SK-N-SH (cell line): ENCODE data around the gene SNRK. TPM values are rescaled to one million over a fixed set of nuclear protein-coding genes. Genes with fewer than 3 reads are reported as not detected.

Source experiments
- CTCF ChIA-PET: fragments of 300-600, 350-600 bp; formaldehyde crosslinking; extraction: SDS; loops from one replicate; lab custom pipeline; 2021; lab: Yijun Ruan, JAX
- POLR2A ChIA-PET: fragments of 350-600 bp; sonication (Branson Sonifier 250); formaldehyde crosslinking; extraction: SDS; loops from one replicate; lab custom pipeline; 2020; ENCODE audit warnings: antibody characterized with exemption, inconsistent platforms; lab: Yijun Ruan, JAX
- DNase-seq: peaks from one replicate; pipeline ENCODE4 v3.0.0; 2012
- H2AFZ ChIP-seq: fragments of 200-600 bp; sonication (generic); 2 replicates; pipeline ENCODE4 v1.8.1; 2016; ENCODE audit warnings: antibody characterized with exemption, mild to moderate bottlenecking, low read depth
- H3F3A ChIP-seq: fragments of 200-600 bp; sonication (generic); replicated peaks from 2 replicates; pipeline ENCODE3; 2016; ENCODE audit warnings: antibody characterized with exemption, mild to moderate bottlenecking; ENCODE audit not compliant: insufficient read depth
- H3K27ac ChIP-seq, 2 experiments: fragments of 200-500 bp in 1 of 2; fragments of 200-600 bp in 1 of 2; sonication (Bioruptor generic) in 1 of 2; sonication (generic), shearing (Covaris generic) in 1 of 2; 2 replicates each; pipeline versions ENCODE4 v1.5.1 to v1.6.1; 2014 to 2016; ENCODE audit warnings: low read depth in 2 of 2, inconsistent platforms in 1 of 2, low read length in 1 of 2, mild to moderate bottlenecking in 1 of 2, mixed read lengths in 1 of 2
- H3K27me3 ChIP-seq: fragments of 200-600 bp; sonication (generic), shearing (Covaris generic); 2 replicates; pipeline ENCODE4 v1.6.1; 2016; ENCODE audit warnings: mixed run types; ENCODE audit not compliant: insufficient read depth
- H3K36me3 ChIP-seq, 2 experiments: fragments of 200-500 bp in 1 of 2; fragments of 200-600 bp in 1 of 2; sonication (Bioruptor generic) in 1 of 2; sonication (generic) in 1 of 2; replicated peaks in 1 of 2; 2 replicates each; pipeline versions ENCODE3 to v1.5.1; 2014 to 2016; ENCODE audit warnings: low read length in 1 of 2, mild to moderate bottlenecking in 1 of 2; ENCODE audit not compliant: insufficient read depth in 2 of 2, control insufficient read depth in 1 of 2
- H3K4me1 ChIP-seq, 2 experiments: fragments of 200-500 bp in 1 of 2; fragments of 200-600 bp in 1 of 2; sonication (Bioruptor generic) in 1 of 2; sonication (generic), shearing (Covaris generic) in 1 of 2; 2 replicates each; pipeline versions ENCODE4 v1.5.1 to v1.6.1; 2014 to 2016; ENCODE audit warnings: low read depth in 1 of 2, low read length in 1 of 2, mixed run types in 1 of 2; ENCODE audit not compliant: insufficient read depth in 2 of 2, control insufficient read depth in 1 of 2
- H3K4me2 ChIP-seq: fragments of 200-600 bp; sonication (generic), shearing (Covaris generic); 2 replicates; pipeline ENCODE4 v1.6.1; 2017; ENCODE audit warnings: mixed run types
- H3K4me3 ChIP-seq, 2 experiments: fragments of 200-500 bp in 1 of 2; fragments of 200-600 bp in 1 of 2; sonication (Bioruptor generic) in 1 of 2; sonication (generic), shearing (Covaris generic) in 1 of 2; 2 replicates each; pipeline versions ENCODE4 v1.5.1 to v1.8.1; 2014 to 2016; ENCODE audit warnings: low read depth in 2 of 2, inconsistent platforms in 1 of 2, low read length in 1 of 2, mild to moderate bottlenecking in 1 of 2, mixed read lengths in 1 of 2, moderate library complexity in 1 of 2
- H3K79me2 ChIP-seq: fragments of 200-600 bp; sonication (generic); 2 replicates; pipeline ENCODE4 v1.8.1; 2017; ENCODE audit warnings: mild to moderate bottlenecking; ENCODE audit not compliant: insufficient read depth
- H3K9ac ChIP-seq: fragments of 200-600 bp; sonication (generic); 2 replicates; pipeline ENCODE4 v1.6.1; 2017; ENCODE audit warnings: mixed run types
- H3K9me2 ChIP-seq: fragments of 200-600 bp; sonication (generic); 2 replicates; pipeline ENCODE4 v1.6.1; 2017; ENCODE audit warnings: mixed run types
- H3K9me3 ChIP-seq: fragments of 200-600 bp; sonication (generic); 2 replicates; pipeline ENCODE4 v1.6.1; 2017; ENCODE audit warnings: mixed run types, mild to moderate bottlenecking, moderate library complexity
- H4K20me1 ChIP-seq: fragments of 200-600 bp; sonication (generic); 2 replicates; pipeline ENCODE4 v1.6.1; 2017; ENCODE audit warnings: mild to moderate bottlenecking, mixed run types; ENCODE audit not compliant: insufficient read depth
- CHD2 ChIP-seq: fragments of 150-350 bp; IDR thresholded peaks from 2 replicates; pipeline ENCODE4 v1.6.1; 2018; ENCODE audit warnings: low read length; ENCODE audit not compliant: partially characterized antibody
- ELF1 ChIP-seq: IDR thresholded peaks from 2 replicates; pipeline ENCODE4 v1.4.0; 2012
- FOSL2 ChIP-seq: IDR thresholded peaks from 2 replicates; pipeline ENCODE4 v1.4.0; 2012; ENCODE audit warnings: low read depth, mild to moderate bottlenecking, moderate library complexity, borderline replicate concordance
- FOXM1 ChIP-seq: IDR thresholded peaks from 2 replicates; pipeline ENCODE4 v1.4.0; 2012; ENCODE audit warnings: low read depth, mild to moderate bottlenecking
- JUND ChIP-seq: IDR thresholded peaks from 2 replicates; pipeline ENCODE4 v1.4.0; 2012
- MXI1 ChIP-seq: IDR thresholded peaks from 2 replicates; pipeline ENCODE4 v1.6.1; 2012; ENCODE audit warnings: mild to moderate bottlenecking, low read depth, low read length, improper control_type of control experiment
- RAD21 ChIP-seq: IDR thresholded peaks from 2 replicates; pipeline ENCODE4 v1.6.1; 2012; ENCODE audit warnings: mild to moderate bottlenecking, low read length
- RCOR1 ChIP-seq: fragments of 150-350 bp; IDR thresholded peaks from 2 replicates; pipeline ENCODE4 v1.6.1; 2017; ENCODE audit warnings: antibody characterized with exemption, low read length
- RFX5 ChIP-seq: IDR thresholded peaks from 2 replicates; pipeline ENCODE4 v1.6.1; 2012; ENCODE audit warnings: mild to moderate bottlenecking, improper control_type of control experiment, low read length
- SIN3A ChIP-seq: IDR thresholded peaks from 2 replicates; pipeline ENCODE4 v1.6.1; 2012; ENCODE audit warnings: low read depth, mild to moderate bottlenecking, low read length, moderate library complexity, borderline replicate concordance
- TAF1 ChIP-seq: IDR thresholded peaks from 2 replicates; pipeline ENCODE4 v1.6.1; 2012; ENCODE audit warnings: low read depth, mild to moderate bottlenecking, low read length, moderate library complexity, borderline replicate concordance
- YY1 ChIP-seq: IDR thresholded peaks from 2 replicates; pipeline ENCODE4 v1.4.0; 2012; ENCODE audit warnings: low read depth, mild to moderate bottlenecking
- WGBS: methylation state at CpG from one replicate; pipeline ENCODE4 v1.1.6; 2017; ENCODE audit warnings: low lambda C conversion rate; 5-methylcytosine and 5-hydroxymethylcytosine counted together
- polyA plus RNA-seq, 3 experiments: library from polyadenylated mRNA; depleted of rRNA; stranded (reverse); fragments of >200 nt; gene quantifications; 2 replicates each; pipeline ENCODE4 v1.2.3, GENCODE V29; 2012
- TF ChIP-seq, protein P1 (sequence below): IDR thresholded peaks from 2 replicates; pipeline ENCODE4 v1.4.0; 2012; ENCODE audit warnings: low read depth, borderline replicate concordance

The SNRK gene
- polyA plus RNA-seq, 1 of the 3 experiments (the other 2 are of a cell fraction), result 3.6 TPM

DNA sequence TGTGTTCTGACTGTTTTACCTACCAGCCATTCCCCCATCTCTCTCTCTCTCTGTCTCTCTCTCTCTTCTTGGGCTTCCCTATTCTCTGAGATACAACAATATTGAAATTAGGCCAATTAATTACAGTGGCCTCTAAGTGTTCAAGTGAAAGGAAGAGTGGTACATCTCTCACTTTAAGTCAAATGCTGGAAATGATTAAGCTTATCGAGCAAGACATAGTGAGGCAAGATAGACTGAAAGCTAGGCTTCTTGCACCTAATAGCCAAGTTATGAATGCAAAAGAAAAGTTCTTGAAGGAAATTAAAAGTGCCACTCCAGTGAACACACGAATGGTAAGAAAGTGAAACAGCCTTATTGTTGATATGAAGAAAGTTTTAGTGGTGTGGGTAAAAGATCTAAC is 21.3 kb downstream of the SNRK start:
- CTCF ChIA-PET, result no interaction called here

DNA sequence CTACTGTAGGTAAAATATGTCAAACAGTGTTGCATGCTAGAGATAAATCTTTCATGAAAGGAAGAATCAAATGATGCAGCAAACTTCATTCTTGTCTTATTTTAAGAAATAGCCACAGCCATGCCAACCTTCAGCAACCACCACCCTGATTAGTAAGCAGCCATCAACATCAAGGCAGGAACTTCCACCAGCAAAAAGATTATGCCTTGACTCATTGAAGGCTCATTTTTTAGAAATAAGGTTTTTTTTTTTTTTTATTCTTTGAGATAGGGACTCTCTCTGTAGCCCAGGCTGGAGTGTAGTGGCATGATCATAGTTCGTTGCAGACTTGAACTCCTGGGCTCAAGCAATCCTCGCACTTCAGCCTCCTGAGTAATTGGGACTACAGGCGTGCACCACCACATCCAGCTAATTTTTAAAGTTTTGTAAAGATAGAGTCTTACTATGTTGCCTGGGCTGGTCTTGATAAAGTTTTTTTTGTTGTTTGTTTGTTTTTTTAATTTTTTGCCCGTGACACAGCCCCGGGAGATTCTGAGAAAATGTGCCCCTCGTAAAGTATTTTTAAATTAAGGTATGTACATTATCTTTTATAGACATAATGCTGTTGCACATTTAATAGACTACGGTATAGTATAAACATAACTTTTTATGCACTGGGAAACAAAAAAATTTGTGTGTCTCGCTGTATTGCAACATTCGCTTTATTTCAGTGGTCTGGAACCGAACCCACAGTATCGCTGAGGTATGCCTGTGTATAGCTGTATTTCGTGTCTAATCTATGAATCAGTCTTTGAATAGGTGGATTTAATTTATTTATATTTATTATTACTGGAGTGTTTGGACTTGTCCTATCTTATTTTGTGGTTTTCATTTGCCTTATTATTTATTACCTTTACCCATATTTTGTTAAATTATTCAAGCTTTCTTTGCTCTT is 23.3 kb downstream of the SNRK start:
- no peaks in the 10 kb centered on the region for H3K27me3 ChIP-seq
- no peak overlapping the region for H3K4me2 ChIP-seq
- 0 out of 2 replicates have a peak, but pooled peaks cover 5% of the 10 kb centered on the region for H3K79me2 ChIP-seq
- H3K27ac ChIP-seq, result no peak overlapping the region
- no peak for DNase-seq
- H3F3A ChIP-seq, result peaks cover 4% of the 10 kb centered on the region
- H3K4me3 ChIP-seq, result no peak overlapping the region
- WGBS, result 95% methylated on average over 12 of the region's 12 CpGs
- ChIA-PET POLR2A (no interaction called here), CTCF (no interaction called here)
- H3K36me3 ChIP-seq, result peaks cover 27 to 35% of the 10 kb centered on the region in 2 experiments
- H4K20me1 ChIP-seq, result 0 out of 2 replicates have a peak, but pooled peaks cover 4% of the 10 kb centered on the region
- H3K9me3 ChIP-seq, result no peaks in the 10 kb centered on the region
- no peaks in the 10 kb centered on the region for H3K4me1 ChIP-seq
- TF ChIP-seq, protein P1, sequence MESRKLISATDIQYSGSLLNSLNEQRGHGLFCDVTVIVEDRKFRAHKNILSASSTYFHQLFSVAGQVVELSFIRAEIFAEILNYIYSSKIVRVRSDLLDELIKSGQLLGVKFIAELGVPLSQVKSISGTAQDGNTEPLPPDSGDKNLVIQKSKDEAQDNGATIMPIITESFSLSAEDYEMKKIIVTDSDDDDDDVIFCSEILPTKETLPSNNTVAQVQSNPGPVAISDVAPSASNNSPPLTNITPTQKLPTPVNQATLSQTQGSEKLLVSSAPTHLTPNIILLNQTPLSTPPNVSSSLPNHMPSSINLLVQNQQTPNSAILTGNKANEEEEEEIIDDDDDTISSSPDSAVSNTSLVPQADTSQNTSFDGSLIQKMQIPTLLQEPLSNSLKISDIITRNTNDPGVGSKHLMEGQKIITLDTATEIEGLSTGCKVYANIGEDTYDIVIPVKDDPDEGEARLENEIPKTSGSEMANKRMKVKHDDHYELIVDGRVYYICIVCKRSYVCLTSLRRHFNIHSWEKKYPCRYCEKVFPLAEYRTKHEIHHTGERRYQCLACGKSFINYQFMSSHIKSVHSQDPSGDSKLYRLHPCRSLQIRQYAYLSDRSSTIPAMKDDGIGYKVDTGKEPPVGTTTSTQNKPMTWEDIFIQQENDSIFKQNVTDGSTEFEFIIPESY, result no peak
- TF ChIP-seq FOSL2 (no peak), CHD2 (no peak), JUND (no peak), FOXM1 (no peak), RAD21 (no peak), ELF1 (no peak), RCOR1 (no peak), RFX5 (no peak), TAF1 (no peak), SIN3A (no peak), YY1 (no peak)
- no peak overlapping the region for H2AFZ ChIP-seq
- H3K9ac ChIP-seq, result no peak overlapping the region
- H3K9me2 ChIP-seq, result no peaks in the 10 kb centered on the region

More for the DNA sequence above, 21.3 kb downstream of the SNRK start:
- Histone ChIP-seq H3K4me3 (no peak overlapping the region), H2AFZ (no peak overlapping the region), H3K9me3 (no peaks in the 10 kb centered on the region), H3K27ac (no peak overlapping the region), H4K20me1 (no peaks in the 10 kb centered on the region), H3K27me3 (no peaks in the 10 kb centered on the region), H3K4me1 (no peaks in the 10 kb centered on the region), H3K9me2 (no peaks in the 10 kb centered on the region), H3K4me2 (no peak overlapping the region), H3F3A (peaks cover 4% of the 10 kb centered on the region), H3K36me3 (peaks cover 38 to 39% of the 10 kb centered on the region in 2 experiments), H3K79me2 (0 out of 2 replicates have a peak, but pooled peaks cover 5% of the 10 kb centered on the region), H3K9ac (no peak overlapping the region)
- WGBS, result 92% methylated on average over 2 of the region's 2 CpGs
- TF ChIP-seq MXI1, result no peak
- POLR2A ChIA-PET, result no interaction called here
- no peak for DNase-seq
